Keratinocyte (primary cell): ENCODE results near the gene SLC39A11. TPM values are rescaled to one million over a fixed set of nuclear protein-coding genes. Genes with fewer than 3 reads are reported as not detected.

Experiments
- DNase-seq: peaks from one replicate; pipeline ENCODE4 v3.0.0-alpha.2; 2011; ENCODE audit warnings: low read depth, missing footprints, low spot score
- FAIRE-seq: peaks from 2 replicates; lab custom pipeline; 2011; peaks lifted over from hg19 to GRCh38; lab: Jason Lieb, UNC
- H2AFZ ChIP-seq: 2 replicates; pipeline ENCODE4 v1.6.0; 2012; ENCODE audit warnings: low read length, control low read depth, inconsistent platforms; ENCODE audit not compliant: control insufficient read depth
- H3K27ac ChIP-seq: 2 replicates; pipeline ENCODE4 v1.5.1; 2011; ENCODE audit warnings: low read length; ENCODE audit not compliant: control insufficient read depth, insufficient read depth
- H3K27me3 ChIP-seq: 3 replicates; pipeline ENCODE4 v1.6.0; 2011; ENCODE audit warnings: low read length; ENCODE audit not compliant: control insufficient read depth, insufficient read depth; ENCODE audit errors: extremely low read depth
- H3K36me3 ChIP-seq, 2 experiments: 2 replicates in 1 of 2; 3 replicates in 1 of 2; pipeline ENCODE4 v1.5.1; 2011; ENCODE audit warnings: low read length in 2 of 2, mild to moderate bottlenecking in 1 of 2; ENCODE audit not compliant: control insufficient read depth in 2 of 2, insufficient read depth in 2 of 2; ENCODE audit errors: extremely low read depth in 1 of 2
- H3K4me1 ChIP-seq: 3 replicates; pipeline ENCODE4 v1.5.1; 2011; ENCODE audit warnings: low read length; ENCODE audit not compliant: control insufficient read depth, insufficient read depth; ENCODE audit errors: extremely low read depth
- H3K4me2 ChIP-seq: 3 replicates; pipeline ENCODE4 v1.6.0; 2011; ENCODE audit warnings: low read depth, low read length; ENCODE audit not compliant: control insufficient read depth, insufficient read depth; ENCODE audit errors: extremely low read depth
- H3K4me3 ChIP-seq, 3 experiments: fragments of 200-600 bp in 1 of 3; sonication (generic) in 1 of 3; 2 replicates in 2 of 3; 3 replicates in 1 of 3; pipeline ENCODE4 v1.5.1; 2011 to 2016; ENCODE audit warnings: low read length in 3 of 3, mild to moderate bottlenecking in 3 of 3, control low read depth in 2 of 3, inconsistent platforms in 1 of 3, low read depth in 1 of 3, mixed read lengths in 1 of 3, mixed run types in 1 of 3, moderate library complexity in 1 of 3; ENCODE audit not compliant: control insufficient read depth in 2 of 3, insufficient read depth in 2 of 3; ENCODE audit errors: extremely low read depth in 1 of 3
- H3K79me2 ChIP-seq: 2 replicates; pipeline ENCODE4 v1.6.0; 2012; ENCODE audit warnings: low read length; ENCODE audit not compliant: control insufficient read depth, insufficient read depth
- H3K9ac ChIP-seq: 3 replicates; pipeline ENCODE4 v1.6.0; 2011; ENCODE audit warnings: low read length; ENCODE audit not compliant: control insufficient read depth, insufficient read depth; ENCODE audit errors: extremely low read depth
- H3K9me1 ChIP-seq: 3 replicates; pipeline ENCODE4 v1.6.0; 2011; ENCODE audit warnings: low read length; ENCODE audit not compliant: control insufficient read depth, insufficient read depth; ENCODE audit errors: extremely low read depth
- H3K9me3 ChIP-seq: 2 replicates; pipeline ENCODE4 v1.5.1; 2012; ENCODE audit warnings: low read depth, low read length; ENCODE audit not compliant: control insufficient read depth
- H4K20me1 ChIP-seq: 3 replicates; pipeline ENCODE4 v1.6.0; 2011; ENCODE audit warnings: low read length; ENCODE audit not compliant: control insufficient read depth, insufficient read depth; ENCODE audit errors: extremely low read depth
- EZH2 ChIP-seq: IDR thresholded peaks from one replicate; pipeline ENCODE4 v1.6.1; 2012; ENCODE audit warnings: inconsistent platforms, mild to moderate bottlenecking, low read length, moderate library complexity
- dilution Hi-C: fragments of 300-500 bp; cut with MboI; formaldehyde crosslinking; loops from one replicate; pipeline ENCODE4 v1.7.0; 2020; ENCODE audit warnings: low sequenced_read_pairs; ENCODE audit not compliant: extremely low pct_ligation_motif_present
- polyA plus RNA-seq, 5 experiments: library from polyadenylated mRNA; depleted of rRNA in 3 of 5; stranded (reverse) in 3 of 5; stranded (forward) in 1 of 5; unstranded in 1 of 5; fragments of >200 nt; gene quantifications; 1 replicate in 1 of 5; 2 replicates in 3 of 5; 3 replicates in 1 of 5; pipeline versions ENCODE4 v1.2.1 to v1.2.3, GENCODE V29; 2011 to 2012; ENCODE audit warnings: missing spikeins in 2 of 5, low read depth in 1 of 5, low replicate concordance in 1 of 5
- TF ChIP-seq, protein P1 (sequence below), 3 experiments: IDR thresholded peaks in 1 of 3; conservative IDR thresholded peaks in 1 of 3; optimal IDR thresholded peaks in 1 of 3; 2 replicates in 2 of 3; 3 replicates in 1 of 3; pipeline versions ENCODE3 to v1.5.1; 2011; ENCODE audit warnings: low read length in 3 of 3, mild to moderate bottlenecking in 3 of 3, moderate library complexity in 2 of 3, control low read depth in 1 of 3, inconsistent platforms in 1 of 3; ENCODE audit not compliant: insufficient read depth in 2 of 3; ENCODE audit errors: extremely low read depth in 1 of 3

Gene SLC39A11
- polyA plus RNA-seq, 1 donor (not counting 4 experiments of a cell fraction or from before 2014, with no cell fraction given) = 11.5 TPM

DNA sequence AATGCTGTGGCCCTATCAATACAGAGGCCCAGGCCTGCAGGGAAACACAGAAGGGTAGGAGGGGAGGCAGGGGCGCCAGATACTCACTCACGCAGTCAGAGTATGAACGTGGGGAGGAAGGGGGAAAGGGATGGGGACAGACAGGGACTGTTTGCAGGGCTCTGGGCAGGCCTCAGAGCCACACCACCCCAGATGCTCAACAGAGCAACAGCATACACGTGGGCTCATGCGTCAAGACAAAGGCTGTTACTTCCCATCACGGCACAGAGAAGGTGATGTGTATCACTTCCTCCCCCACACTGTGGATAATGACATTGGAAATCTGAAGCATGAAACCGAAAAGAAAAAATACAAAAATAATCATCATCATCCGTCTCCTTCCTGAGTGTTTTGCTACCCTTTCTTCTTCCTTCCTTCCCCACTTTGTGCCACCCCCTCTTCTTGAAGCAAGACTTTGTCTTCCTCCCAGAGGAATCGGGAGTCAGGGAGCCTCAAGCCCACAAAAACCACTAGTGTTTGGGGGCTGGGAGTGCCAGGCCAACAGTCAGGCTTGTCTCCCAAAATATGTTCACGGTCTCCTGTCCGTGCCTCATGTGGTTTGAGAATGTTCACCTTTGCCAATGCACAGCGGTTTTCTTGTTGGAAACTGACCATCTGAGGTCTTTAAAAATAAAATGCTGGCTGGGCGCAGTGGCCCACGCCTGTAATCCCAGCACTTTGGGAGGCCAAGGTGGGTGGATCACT, 20.1 kb downstream of the SLC39A11 start:
- peaks cover 10% of the 10 kb centered on the region for H3K4me1 ChIP-seq
- no peaks in the 10 kb centered on the region for H3K27me3 ChIP-seq
- H3K27ac ChIP-seq = no peak overlapping the region
- no peak for TF ChIP-seq EZH2
- TF ChIP-seq, protein P1, sequence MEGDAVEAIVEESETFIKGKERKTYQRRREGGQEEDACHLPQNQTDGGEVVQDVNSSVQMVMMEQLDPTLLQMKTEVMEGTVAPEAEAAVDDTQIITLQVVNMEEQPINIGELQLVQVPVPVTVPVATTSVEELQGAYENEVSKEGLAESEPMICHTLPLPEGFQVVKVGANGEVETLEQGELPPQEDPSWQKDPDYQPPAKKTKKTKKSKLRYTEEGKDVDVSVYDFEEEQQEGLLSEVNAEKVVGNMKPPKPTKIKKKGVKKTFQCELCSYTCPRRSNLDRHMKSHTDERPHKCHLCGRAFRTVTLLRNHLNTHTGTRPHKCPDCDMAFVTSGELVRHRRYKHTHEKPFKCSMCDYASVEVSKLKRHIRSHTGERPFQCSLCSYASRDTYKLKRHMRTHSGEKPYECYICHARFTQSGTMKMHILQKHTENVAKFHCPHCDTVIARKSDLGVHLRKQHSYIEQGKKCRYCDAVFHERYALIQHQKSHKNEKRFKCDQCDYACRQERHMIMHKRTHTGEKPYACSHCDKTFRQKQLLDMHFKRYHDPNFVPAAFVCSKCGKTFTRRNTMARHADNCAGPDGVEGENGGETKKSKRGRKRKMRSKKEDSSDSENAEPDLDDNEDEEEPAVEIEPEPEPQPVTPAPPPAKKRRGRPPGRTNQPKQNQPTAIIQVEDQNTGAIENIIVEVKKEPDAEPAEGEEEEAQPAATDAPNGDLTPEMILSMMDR (optimal IDR thresholded peaks at IDR 0.05 in 1 of 3, IDR thresholded peaks at IDR 0.05 in 1 of 3, conservative IDR thresholded peaks at IDR 0.05 in 1 of 3; ENCODE audit: extremely low read depth in 1 of 3, insufficient read depth in 2 of 3, low read length in 3 of 3) = no peak
- H3K79me2 ChIP-seq = no peaks in the 10 kb centered on the region
- dilution Hi-C loops = no loop called here
- H4K20me1 ChIP-seq = no peaks in the 10 kb centered on the region
- no peak overlapping the region for H3K4me3 ChIP-seq
- DNase-seq (no peak), FAIRE-seq (no peak)
- no peaks in the 10 kb centered on the region for H3K9me3 ChIP-seq
- H2AFZ ChIP-seq = no peak overlapping the region
- H3K9ac ChIP-seq = no peak overlapping the region
- no peak overlapping the region for H3K4me2 ChIP-seq
- H3K9me1 ChIP-seq = peaks cover 2% of the 10 kb centered on the region
- H3K36me3 ChIP-seq = peaks cover 0 to 5% of the 10 kb centered on the region in 2 experiments

DNA sequence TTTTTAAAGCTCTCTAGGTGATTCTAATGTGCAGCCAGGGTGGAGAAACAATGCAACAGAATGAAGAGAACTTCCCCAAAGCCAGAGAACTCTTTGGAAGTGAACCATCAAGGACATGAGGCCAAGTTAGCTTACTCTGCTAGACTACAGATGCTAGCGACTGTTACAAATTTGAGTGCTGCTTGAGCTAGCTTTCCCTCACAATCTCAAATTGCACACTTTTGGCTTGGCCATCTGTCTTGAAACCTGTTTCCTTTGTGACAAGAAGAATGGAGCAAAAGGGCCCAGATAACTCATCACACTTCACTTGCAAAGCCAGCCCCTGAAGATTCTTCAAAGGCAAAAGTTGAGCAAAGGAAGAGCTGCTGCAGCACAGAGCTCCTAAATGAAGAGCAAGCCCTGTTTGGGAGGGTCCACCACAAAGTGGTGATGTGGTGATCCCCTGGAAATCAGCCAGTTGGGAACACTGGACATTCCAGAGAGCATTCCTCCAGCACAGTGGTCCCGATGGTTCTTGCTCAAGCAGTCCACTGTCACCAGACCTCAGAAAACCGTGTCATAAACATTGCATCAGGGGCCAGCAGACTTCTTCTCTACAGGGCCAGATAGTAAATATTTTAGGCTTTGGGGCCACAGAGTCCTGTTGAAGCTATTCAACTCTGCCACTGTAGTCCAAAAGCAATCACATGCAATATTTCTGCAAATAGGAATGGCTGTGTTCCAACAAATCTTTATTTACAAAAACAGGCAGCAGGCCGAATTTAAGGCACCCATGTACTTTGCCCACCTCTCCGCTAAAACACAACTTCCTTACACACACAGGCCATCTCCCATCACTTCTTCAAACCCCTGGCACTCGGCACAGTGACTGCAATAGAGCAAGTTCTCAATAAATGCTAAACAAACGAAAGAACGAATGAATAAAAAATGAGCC, 21.2 kb downstream of the SLC39A11 start:
- Histone ChIP-seq H4K20me1 (no peaks in the 10 kb centered on the region), H2AFZ (no peak overlapping the region), H3K27ac (no peak overlapping the region), H3K9me3 (no peaks in the 10 kb centered on the region), H3K9ac (no peak overlapping the region), H3K79me2 (no peaks in the 10 kb centered on the region), H3K4me3 (no peak overlapping the region), H3K36me3 (peaks cover 0 to 5% of the 10 kb centered on the region in 2 experiments), H3K27me3 (no peaks in the 10 kb centered on the region), H3K4me2 (no peak overlapping the region), H3K4me1 (peaks cover 10% of the 10 kb centered on the region), H3K9me1 (peaks cover 2% of the 10 kb centered on the region)
- dilution Hi-C loops = no loop called here
- DNase-seq = no peak
- no peak for TF ChIP-seq EZH2
- TF ChIP-seq, protein P1 (optimal IDR thresholded peaks at IDR 0.05 in 1 of 3, IDR thresholded peaks at IDR 0.05 in 1 of 3, conservative IDR thresholded peaks at IDR 0.05 in 1 of 3; ENCODE audit: extremely low read depth in 1 of 3, insufficient read depth in 2 of 3, low read length in 3 of 3) = no peak
- FAIRE-seq = no peak
